Ecto neural progenitor cell (in vitro differentiated cells): ENCODE data around the gene PACS1.
"Not testable (repeated sequence)": the region's sequence is repeated elsewhere in the genome, so short reads cannot be mapped to it uniquely, and the experiment has no call there.

ENCODE experiments used
- DNase-seq: peaks from one replicate; pipeline ENCODE4 v3.0.0-alpha.2; 2018; ENCODE audit warnings: low spot score

PACS1 gene

GRCh38 chr11:66069715-66070603 is at the start of gene PACS1:
PACS1 (plus strand) TSS chr11:66070272; CDS start chr11:66070487, 215 bp downstream.
- DNase-seq: peak; percentile 82

DNA sequence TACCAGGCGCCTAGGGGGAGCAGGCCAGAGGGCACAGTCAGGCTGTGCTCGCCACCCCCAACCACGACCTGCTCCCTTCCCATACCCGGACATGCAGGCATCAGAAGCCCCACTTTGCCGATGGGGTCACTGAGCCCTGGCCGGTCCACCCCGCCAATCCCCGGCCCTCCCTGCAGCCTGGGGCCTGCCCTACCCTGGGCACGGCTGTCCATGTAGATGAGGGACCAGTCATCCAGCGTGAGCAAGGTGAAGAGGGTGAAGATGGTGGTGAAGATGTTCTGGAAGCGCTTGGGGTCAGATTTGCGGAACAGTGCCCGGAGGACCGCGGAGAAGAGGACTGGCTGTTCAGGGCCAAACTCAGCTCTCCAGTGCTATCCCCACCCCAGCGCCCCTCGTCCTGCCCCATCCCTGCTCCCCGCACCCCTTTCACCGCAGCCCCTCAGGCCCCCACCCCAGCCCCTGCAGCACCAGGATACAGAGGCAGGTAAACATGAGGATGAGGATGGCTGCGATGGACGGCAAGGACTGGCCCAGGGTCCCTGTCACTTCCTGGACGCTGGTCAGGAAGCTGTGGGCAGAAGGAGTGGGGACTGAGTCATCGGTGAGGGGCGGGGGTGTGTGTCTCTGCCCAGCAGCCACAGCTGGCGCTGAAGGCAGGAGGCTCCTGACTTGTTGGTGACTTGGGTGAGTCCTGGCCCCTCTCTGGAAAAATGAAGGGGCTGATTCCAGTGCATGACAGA is 49.3 kb upstream of the PACS1 start:
- DNase-seq: no peak

DNA sequence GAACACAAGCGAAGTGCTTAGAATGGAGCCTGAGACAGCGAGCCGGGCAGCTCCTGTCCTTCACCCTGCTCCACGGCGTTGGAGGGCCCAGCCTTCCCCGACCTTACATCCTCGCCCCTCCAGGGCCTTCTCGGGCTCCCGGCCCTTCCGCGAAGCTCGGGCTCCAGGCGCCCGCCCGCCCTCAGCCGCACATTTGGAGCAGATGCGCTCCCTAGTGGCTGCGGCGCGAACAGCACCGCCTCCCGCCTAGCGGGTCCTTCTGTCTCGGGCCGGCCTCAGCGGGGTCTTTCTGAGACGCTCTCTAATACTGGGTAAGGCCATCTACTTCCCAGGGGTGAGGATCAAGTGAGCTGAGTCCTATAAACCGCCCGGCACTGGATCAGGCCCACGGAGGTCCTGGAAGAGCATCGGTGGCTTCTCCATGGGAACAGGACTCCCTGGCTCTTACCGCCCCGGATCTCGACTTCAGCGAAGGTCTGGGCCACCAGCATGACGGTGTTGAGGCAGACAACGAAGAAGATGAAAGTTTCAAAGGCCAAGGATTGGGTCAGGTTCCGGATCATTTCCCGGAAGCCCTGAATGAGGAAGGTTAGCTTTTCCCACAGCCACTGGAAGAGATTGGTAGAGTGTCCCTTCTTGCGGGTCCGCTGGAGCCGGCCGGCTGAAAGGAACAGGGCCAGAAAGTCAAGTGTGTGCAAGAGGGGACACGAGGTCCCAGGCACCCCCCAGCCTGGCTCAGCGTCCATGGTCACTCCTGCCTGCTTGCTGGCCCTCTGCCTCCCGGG is 47.5 kb upstream of the PACS1 start:
- DNase-seq: peak; percentile 92

DNA sequence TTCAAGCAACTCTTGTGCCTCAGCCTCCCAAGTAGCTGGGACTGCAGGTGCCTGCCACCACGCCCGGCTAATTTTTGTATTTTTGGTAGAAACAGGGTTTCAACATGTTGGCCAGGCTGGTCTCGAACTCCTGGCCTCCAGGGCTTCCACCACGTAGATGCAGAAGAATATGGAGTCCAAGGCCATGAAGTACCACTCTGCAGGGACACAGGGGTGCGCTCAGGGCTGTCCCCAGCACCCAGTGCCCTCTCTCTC is 47.0 kb upstream of the PACS1 start:
- DNase-seq: not testable (repeated sequence)

GRCh38 chr11:66026017-66026529 is 44.0 kb upstream of the PACS1 start, which contains the start of gene CATSPER1:
CATSPER1 (minus strand) TSS chr11:66026479; CDS start chr11:66026379, 100 bp downstream.
- no peak for DNase-seq

- no peak for DNase-seq
Observed at GRCh38 chr11:66032957-66033735, 36.9 kb upstream of the PACS1 start.

DNA sequence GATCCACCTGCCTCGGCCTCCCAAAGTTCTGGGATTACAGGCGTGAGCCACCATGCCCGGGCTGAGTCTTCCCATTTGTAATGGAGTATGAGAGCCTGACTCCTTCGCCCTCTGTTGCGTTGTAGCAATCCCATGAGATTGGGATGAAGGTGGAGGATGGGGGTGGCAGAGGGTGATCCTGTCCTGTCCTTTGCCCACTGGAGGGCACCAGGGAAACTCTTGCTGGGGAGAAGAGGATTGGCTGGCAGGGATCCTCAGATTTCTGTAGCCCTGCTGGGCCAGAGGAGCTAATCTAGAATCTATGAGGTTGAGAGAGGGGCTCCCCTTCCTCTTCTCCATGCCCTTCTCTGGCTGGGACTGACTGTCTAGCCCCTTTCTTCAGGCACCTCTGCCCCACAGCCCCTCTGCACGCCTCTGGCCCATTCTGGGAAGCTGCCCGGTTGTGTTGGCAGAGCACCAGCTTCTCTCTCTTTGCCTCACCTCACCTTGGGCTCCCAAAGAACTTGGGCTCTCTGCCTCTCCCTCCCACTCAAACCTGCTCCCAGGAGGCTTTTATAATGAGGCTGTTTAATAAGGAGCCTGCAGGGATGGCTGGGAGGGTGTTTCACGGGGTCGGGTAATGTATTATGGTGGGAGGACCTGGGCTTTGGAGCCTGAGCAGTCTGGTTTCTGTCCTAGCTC is 34.3 kb upstream of the PACS1 start:
- no peak for DNase-seq

- DNase-seq: no peak
Observed at GRCh38 chr11:66036334-66036710, 33.8 kb upstream of the PACS1 start.

DNA sequence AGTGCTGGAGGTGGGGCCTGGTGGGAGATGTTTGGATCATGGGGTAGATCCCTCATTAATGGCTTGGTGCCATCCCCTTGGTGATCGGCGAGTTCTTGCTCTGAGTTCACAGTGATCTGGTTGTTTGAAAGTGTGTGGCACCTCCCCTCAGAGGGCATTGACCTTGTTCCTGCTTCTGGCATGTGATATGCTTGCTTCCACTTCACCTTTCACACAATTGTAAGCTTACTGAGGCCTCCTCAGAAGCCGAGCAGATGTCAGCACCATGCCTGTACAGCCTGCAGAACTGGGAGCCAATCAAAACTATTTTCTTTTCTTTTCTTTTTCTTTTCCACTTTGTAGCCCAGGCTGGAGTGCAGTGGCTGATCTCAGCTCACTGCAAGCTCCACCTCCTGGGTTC is 32.7 kb upstream of the PACS1 start:
- DNase-seq: no peak

DNA sequence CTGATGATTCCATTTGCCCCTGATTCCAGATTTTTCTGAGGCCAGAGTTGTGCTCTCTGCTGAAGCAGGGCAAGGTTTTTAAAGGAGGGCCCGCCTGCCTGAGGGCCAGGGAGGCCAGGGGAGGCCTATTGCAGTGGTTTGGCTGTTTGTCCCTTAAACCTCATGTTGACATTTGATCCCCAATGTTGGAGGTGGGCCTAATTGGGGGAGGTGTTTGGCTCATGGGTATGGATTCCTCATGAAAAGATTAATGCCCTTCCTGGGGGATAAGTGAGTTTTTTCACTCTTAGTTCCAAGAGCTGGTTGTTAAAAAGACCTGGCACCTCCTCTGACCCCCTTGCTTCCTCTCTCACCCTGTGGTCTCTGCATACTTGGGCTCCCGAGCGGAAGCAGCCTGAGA is 30.3 kb upstream of the PACS1 start:
- no peak for DNase-seq

DNA sequence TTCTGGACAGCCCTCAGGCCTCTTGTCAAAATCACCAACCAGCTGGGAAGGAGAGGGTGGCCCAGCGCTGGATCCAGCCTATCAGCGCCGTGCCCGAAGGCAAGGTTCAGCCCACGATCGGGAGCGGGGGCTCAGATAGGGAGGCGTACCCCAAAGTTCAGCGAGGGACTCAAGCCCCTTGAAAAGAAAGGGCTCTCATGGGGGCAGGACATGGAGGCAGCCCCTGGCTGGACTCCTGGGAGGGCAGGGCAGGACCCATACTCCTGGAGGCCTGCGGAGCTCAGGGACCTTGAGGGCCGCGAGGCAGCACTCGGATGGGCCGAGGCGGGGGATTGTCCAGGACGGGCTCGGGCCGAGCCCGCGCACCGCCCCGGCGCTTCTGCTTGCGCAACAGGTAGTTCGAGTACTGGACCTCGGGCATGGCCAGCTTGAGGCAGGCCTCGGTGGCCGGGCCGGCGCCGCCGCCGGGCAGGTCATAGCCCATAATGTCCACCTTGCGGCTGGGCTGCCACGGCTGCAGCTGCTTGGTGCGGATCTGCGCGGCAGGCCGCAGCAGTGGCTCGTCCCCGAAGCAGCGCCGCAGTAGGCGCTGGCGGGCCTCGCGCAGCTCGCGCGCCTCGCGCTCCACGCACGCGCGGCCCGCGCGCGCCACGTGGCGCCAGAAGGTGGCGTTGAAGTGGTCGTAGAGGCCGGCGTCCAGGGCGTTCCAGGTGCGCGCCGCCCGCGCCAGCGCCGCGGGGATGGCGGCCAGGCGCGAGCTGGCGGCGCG is 27.7 kb upstream of the PACS1 start:
- no peak for DNase-seq

GRCh38 chr11:66042996-66043906 is 26.8 kb upstream of the PACS1 start:
- DNase-seq: no peak

GRCh38 chr11:66044757-66045156 is 25.3 kb upstream of the PACS1 start:
- no peak for DNase-seq

DNA sequence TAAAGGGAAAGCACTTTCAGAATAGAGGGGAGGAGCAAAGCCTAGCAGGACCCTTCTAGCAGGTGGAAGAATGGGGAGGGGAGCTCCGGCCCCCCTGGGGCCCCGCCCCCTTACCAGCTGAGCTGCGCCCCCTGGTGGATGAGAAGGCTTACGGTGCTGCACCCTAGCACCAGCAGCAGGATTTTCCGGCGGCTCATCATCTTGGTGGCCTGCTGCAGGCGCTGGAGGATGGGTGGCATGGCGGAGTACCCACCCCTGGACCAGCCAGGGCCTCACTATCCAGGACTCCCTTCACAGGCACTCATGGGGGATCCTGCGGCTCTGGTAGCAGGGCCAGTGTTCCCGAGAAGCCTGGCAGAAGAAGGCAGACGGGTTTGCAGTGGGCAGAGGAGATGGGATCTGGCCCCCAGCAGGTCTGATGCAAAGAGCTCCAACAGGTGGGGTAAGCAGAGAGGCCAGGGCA is 24.9 kb upstream of the PACS1 start:
- DNase-seq: peak; percentile 92

GRCh38 chr11:66046901-66047300 is 23.2 kb upstream of the PACS1 start:
- DNase-seq: no peak

GRCh38 chr11:66047541-66048365 is 22.3 kb upstream of the PACS1 start:
- DNase-seq: no peak

GRCh38 chr11:66048547-66049323 is 21.3 kb upstream of the PACS1 start, which contains the start of gene GAL3ST3:
GAL3ST3 (minus strand) TSS chr11:66049161; CDS start chr11:66045415, 3,746 bp downstream.
- DNase-seq: peak; percentile 82
